Heart left ventricle (tissue), 16 donors: ENCODE measurements around the gene FAM8A1. TPM values are rescaled to one million over a fixed set of nuclear protein-coding genes. Genes with fewer than 3 reads are reported as not detected.

ENCODE experiments used
- ATAC-seq, 4 donors: fragments of 200-7000 bp; cut with Tn5 transposase; one replicate each; pipeline ENCODE4 v1.9.1; 2020 to 2022; ENCODE audit warnings: moderate library complexity in 4 of 4, mild to moderate bottlenecking in 3 of 4, moderate number of reproducible peaks in 1 of 4
- DNase-seq, 5 donors: peaks; one replicate each; pipeline ENCODE4 v3.0.0-alpha.2; 2020
- H3K27ac ChIP-seq, 12 donors: fragments of 200-600 bp; sonication (generic) in 4 of 12; one replicate each; pipeline versions ENCODE4 v1.5.0 to v1.8.0; 2016 to 2022; ENCODE audit warnings: mild to moderate bottlenecking in 2 of 12
- H3K27me3 ChIP-seq, 9 donors: fragments of 200-600 bp; sonication (generic) in 2 of 9; one replicate each; pipeline versions ENCODE4 v1.5.1 to v1.8.0; 2016 to 2022; ENCODE audit warnings: mild to moderate bottlenecking in 3 of 9
- H3K36me3 ChIP-seq, 9 donors: fragments of 200-600 bp; sonication (generic) in 2 of 9; one replicate each; pipeline versions ENCODE4 v1.5.0 to v1.8.0; 2018 to 2022; ENCODE audit warnings: mild to moderate bottlenecking in 2 of 9
- H3K4me1 ChIP-seq, 12 donors: fragments of 200-600 bp; sonication (generic) in 4 of 12; one replicate each; pipeline versions ENCODE4 v1.5.0 to v1.8.0; 2016 to 2022; ENCODE audit warnings: mild to moderate bottlenecking in 3 of 12
- H3K4me3 ChIP-seq, 12 donors: fragments of 200-600 bp; sonication (generic) in 4 of 12; one replicate each; pipeline versions ENCODE4 v1.5.0 to v1.8.0; 2017 to 2022; ENCODE audit warnings: mild to moderate bottlenecking in 9 of 12, moderate library complexity in 4 of 12
- H3K9me3 ChIP-seq, 12 donors: fragments of 200-600 bp; sonication (generic) in 4 of 12; one replicate each; pipeline versions ENCODE4 v1.5.0 to v1.8.0; 2016 to 2022; ENCODE audit warnings: mild to moderate bottlenecking in 1 of 12
- CTCF ChIP-seq, 12 donors: fragments of 200-600 bp; sonication (generic) in 4 of 12; IDR thresholded peaks; one replicate each; pipeline versions ENCODE4 v1.5.0 to v1.8.0; 2018 to 2022; ENCODE audit warnings: antibody characterized with exemption in 12 of 12, mild to moderate bottlenecking in 5 of 12
- POLR2A ChIP-seq, 2 donors: fragments of 450-650 bp; IDR thresholded peaks; one replicate each; pipeline ENCODE4 v1.6.1; 2017; ENCODE audit warnings: antibody characterized with exemption in 2 of 2, mild to moderate bottlenecking in 2 of 2, moderate library complexity in 2 of 2
- whole genome bisulfite sequencing, 4 donors: extraction: QIAGEN DNeasy Blood & Tissue Kit in 2 of 4; methylation state at CpG; one replicate each; pipeline versions ENCODE4 v1.1.5 to v1.1.7; 2013 to 2018; 5-methylcytosine and 5-hydroxymethylcytosine counted together
- intact Hi-C, 10 donors: fragments of 100-400 bp; cut with DNase I; formaldehyde crosslinking; loops; one replicate each; pipeline versions ENCODE4 v1.11.1 to v1.14.2; 2022
- polyA plus RNA-seq, 2 donors: library from polyadenylated mRNA; stranded (reverse); fragments of 200-250 nt; gene quantifications; one replicate each; pipeline ENCODE4 v1.2.3, GENCODE V29; 2013
- total RNA-seq, 9 donors: library from RNA; depleted of rRNA in 2 of 9; stranded (reverse); fragments of >200 nt in 2 of 9; fragmentation: NEBNext Ultra II Directional in 3 of 9; extraction: Animal tissue kit (Norgen Biotek cat#: 25700) in 3 of 9; gene quantifications; one replicate each; pipeline versions ENCODE4 v1.1.0 to v1.2.4, GENCODE V29; 2016 to 2023
- donor health status: ischemic (EF 13 %, LVEDD 7.1; RV severe dilation, severe dysfunction).
- donor health status: healthy with polysubstance abuse.
- donor health status: DM: no; HTN: yes; CAD: no.
- donor health status: DM: no; HTN: no; CAD: no.
- donor health status: ischemic (EF 25% LVEDD 6.9; RV normal size, moderate dysfunction).
- donor health status: ischemic (EF 25% LVEDD 5.7; RV mildly dilated, moderate dysfunction).
- donor health status: healthy.
- donor health status: DM: yes; HTN: yes; CAD: no.
- donor health status: ischemic (EF 35%, LVEDD 5.7; RV mildly dilated, moderate dysfunction).
- donor health status: nonischemic (EF 11% LVEDD 7.7; RV severe dilation, severe dysfunction).
- donor health status: DM: yes; HTN: yes; CAD: no.
- donor health status: PGD.
- donor health status: ischemic (EF 29% LVEDD 5.4; RV normal size, mild dysfunction).
- donor health status: nonischemic (EF 23%, LVEDD 6.1; RV moderate dilation, normal function).

Gene FAM8A1
- total and polyA plus RNA-seq, 11 donors = 9.1 to 24.5 (median 17.3) TPM

- peak overlapping the region in 5 of 12 donors; percentile 9 to 59 (median 12) for H3K27ac ChIP-seq
- peak; percentile 74 to 88 (median 80) for ATAC-seq
- peaks cover 0 to 94% (median 81%) of the 10 kb centered on the region in 9 donors for H3K36me3 ChIP-seq
- H3K4me3 ChIP-seq = no peak overlapping the region
- intact Hi-C loops = no loop called here
- no peaks in the 10 kb centered on the region for H3K9me3 ChIP-seq
- H3K4me1 ChIP-seq = peaks cover 0 to 41% (median 10%) of the 10 kb centered on the region in 12 donors
- no peak for TF ChIP-seq CTCF (IDR thresholded peaks at IDR 0.05)
- TF ChIP-seq POLR2A (IDR thresholded peaks at IDR 0.05) = no peak
- 47 to 72% (median 62%) methylated on average over 1 of the region's 1 CpG for WGBS, 4 donors
- no peak for DNase-seq
- H3K27me3 ChIP-seq = no peaks in the 10 kb centered on the region
These were observed 24.3 kb downstream of the FAM8A1 start for GRCh38 chr6:17624396-17624795.

- H3K36me3 ChIP-seq = peaks cover 0 to 92% (median 83%) of the 10 kb centered on the region in 9 donors
- intact Hi-C loops = no loop called here
- H3K4me3 ChIP-seq = no peak overlapping the region
- no peaks in the 10 kb centered on the region for H3K9me3 ChIP-seq
- H3K27ac ChIP-seq = no peak overlapping the region
- no peaks in the 10 kb centered on the region for H3K27me3 ChIP-seq
- TF ChIP-seq POLR2A (IDR thresholded peaks at IDR 0.05) (no peak), CTCF (IDR thresholded peaks at IDR 0.05) (no peak)
- no peak for DNase-seq
- no peak for ATAC-seq
- peaks cover 0 to 57% (median 14%) of the 10 kb centered on the region in 12 donors for H3K4me1 ChIP-seq
- WGBS, 4 donors = 67 to 70% (median 68%) methylated on average over 1 of the region's 1 CpG
These were observed 28.8 kb downstream of the FAM8A1 start for GRCh38 chr6:17628873-17629272.

- no peak for DNase-seq
- H3K4me1 ChIP-seq = peaks cover 0 to 46% (median 9%) of the 10 kb centered on the region in 12 donors
- no peak overlapping the region for H3K27ac ChIP-seq
- peaks cover 0 to 87% (median 73%) of the 10 kb centered on the region in 9 donors for H3K36me3 ChIP-seq
- 79 to 89% (median 82%) methylated on average over 8 of the region's 8 CpGs for WGBS, 4 donors
- ATAC-seq = no peak
- no peak overlapping the region for H3K4me3 ChIP-seq
- TF ChIP-seq POLR2A (IDR thresholded peaks at IDR 0.05) = no peak
- TF ChIP-seq CTCF (IDR thresholded peaks at IDR 0.05) = no peak
- H3K9me3 ChIP-seq = no peaks in the 10 kb centered on the region
- intact Hi-C loops = loop anchor here in 1 of 10 donors (10.0 kb wide), 1 partner anchor 65 kb away; no protein-coding TSS in a partner anchor
- no peaks in the 10 kb centered on the region for H3K27me3 ChIP-seq
These were observed 29.9 kb downstream of the FAM8A1 start for GRCh38 chr6:17629824-17630510.

- 47 to 63% (median 54%) methylated on average over 5 of the region's 5 CpGs for WGBS, 4 donors
- H3K4me3 ChIP-seq = no peak overlapping the region
- H3K27ac ChIP-seq = no peak overlapping the region
- TF ChIP-seq POLR2A (IDR thresholded peaks at IDR 0.05) = no peak
- TF ChIP-seq CTCF (IDR thresholded peaks at IDR 0.05) = no peak
- intact Hi-C loops = loop anchor here in 1 of 10 donors (10.0 kb wide), 1 partner anchor 64 kb away; no protein-coding TSS in a partner anchor
- DNase-seq = no peak
- peaks cover 0 to 85% (median 71%) of the 10 kb centered on the region in 9 donors for H3K36me3 ChIP-seq
- peaks cover 0 to 42% (median 9%) of the 10 kb centered on the region in 12 donors for H3K4me1 ChIP-seq
- ATAC-seq = no peak
- H3K27me3 ChIP-seq = no peaks in the 10 kb centered on the region
- H3K9me3 ChIP-seq = no peaks in the 10 kb centered on the region
These were observed 30.5 kb downstream of the FAM8A1 start for GRCh38 chr6:17630511-17631073.
